Heart left ventricle (tissue), 16 donors: ENCODE measurements around the gene DYNC1LI1. TPM values are rescaled to one million over a fixed set of nuclear protein-coding genes. Genes with fewer than 3 reads are reported as not detected.
A peak's percentile ranks its signal among the peaks of the same experiment; 100 is the strongest.

Experiments
- ATAC-seq, 4 donors: fragments of 200-7000 bp; cut with Tn5 transposase; one replicate each; pipeline ENCODE4 v1.9.1; 2020 to 2022; ENCODE audit warnings: moderate library complexity in 4 of 4, mild to moderate bottlenecking in 3 of 4, moderate number of reproducible peaks in 1 of 4
- DNase-seq, 5 donors: peaks; one replicate each; pipeline ENCODE4 v3.0.0-alpha.2; 2020
- H3K27ac ChIP-seq, 12 donors: fragments of 200-600 bp; sonication (generic) in 4 of 12; one replicate each; pipeline versions ENCODE4 v1.5.0 to v1.8.0; 2016 to 2022; ENCODE audit warnings: mild to moderate bottlenecking in 2 of 12
- H3K27me3 ChIP-seq, 9 donors: fragments of 200-600 bp; sonication (generic) in 2 of 9; one replicate each; pipeline versions ENCODE4 v1.5.1 to v1.8.0; 2016 to 2022; ENCODE audit warnings: mild to moderate bottlenecking in 3 of 9
- H3K36me3 ChIP-seq, 9 donors: fragments of 200-600 bp; sonication (generic) in 2 of 9; one replicate each; pipeline versions ENCODE4 v1.5.0 to v1.8.0; 2018 to 2022; ENCODE audit warnings: mild to moderate bottlenecking in 2 of 9
- H3K4me1 ChIP-seq, 12 donors: fragments of 200-600 bp; sonication (generic) in 4 of 12; one replicate each; pipeline versions ENCODE4 v1.5.0 to v1.8.0; 2016 to 2022; ENCODE audit warnings: mild to moderate bottlenecking in 3 of 12
- H3K4me3 ChIP-seq, 12 donors: fragments of 200-600 bp; sonication (generic) in 4 of 12; one replicate each; pipeline versions ENCODE4 v1.5.0 to v1.8.0; 2017 to 2022; ENCODE audit warnings: mild to moderate bottlenecking in 9 of 12, moderate library complexity in 4 of 12
- H3K9me3 ChIP-seq, 12 donors: fragments of 200-600 bp; sonication (generic) in 4 of 12; one replicate each; pipeline versions ENCODE4 v1.5.0 to v1.8.0; 2016 to 2022; ENCODE audit warnings: mild to moderate bottlenecking in 1 of 12
- CTCF ChIP-seq, 12 donors: fragments of 200-600 bp; sonication (generic) in 4 of 12; IDR thresholded peaks; one replicate each; pipeline versions ENCODE4 v1.5.0 to v1.8.0; 2018 to 2022; ENCODE audit warnings: antibody characterized with exemption in 12 of 12, mild to moderate bottlenecking in 5 of 12
- POLR2A ChIP-seq, 2 donors: fragments of 450-650 bp; IDR thresholded peaks; one replicate each; pipeline ENCODE4 v1.6.1; 2017; ENCODE audit warnings: antibody characterized with exemption in 2 of 2, mild to moderate bottlenecking in 2 of 2, moderate library complexity in 2 of 2
- WGBS, 4 donors: extraction: QIAGEN DNeasy Blood & Tissue Kit in 2 of 4; methylation state at CpG; one replicate each; pipeline versions ENCODE4 v1.1.5 to v1.1.7; 2013 to 2018; 5-methylcytosine and 5-hydroxymethylcytosine counted together
- intact Hi-C, 10 donors: fragments of 100-400 bp; cut with DNase I; formaldehyde crosslinking; loops; one replicate each; pipeline versions ENCODE4 v1.11.1 to v1.14.2; 2022
- microRNA-seq, 4 donors: library from miRNA; unstranded; fragments of <30 nt; microRNA quantifications; one replicate each; pipeline versions ENCODE4 to v1.2.0, GENCODE V29; 2017 to 2020
- polyA plus RNA-seq, 2 donors: library from polyadenylated mRNA; stranded (reverse); fragments of 200-250 nt; gene quantifications; one replicate each; pipeline ENCODE4 v1.2.3, GENCODE V29; 2013
- total RNA-seq, 9 donors: library from RNA; depleted of rRNA in 2 of 9; stranded (reverse); fragments of >200 nt in 2 of 9; fragmentation: NEBNext Ultra II Directional in 3 of 9; extraction: Animal tissue kit (Norgen Biotek cat#: 25700) in 3 of 9; gene quantifications; one replicate each; pipeline versions ENCODE4 v1.1.0 to v1.2.4, GENCODE V29; 2016 to 2023
- donor health status: ischemic (EF 13 %, LVEDD 7.1; RV severe dilation, severe dysfunction).
- donor health status: healthy with polysubstance abuse.
- donor health status: DM: no; HTN: yes; CAD: no.
- donor health status: DM: no; HTN: no; CAD: no.
- donor health status: ischemic (EF 25% LVEDD 6.9; RV normal size, moderate dysfunction).
- donor health status: ischemic (EF 25% LVEDD 5.7; RV mildly dilated, moderate dysfunction).
- donor health status: healthy.
- donor health status: DM: yes; HTN: yes; CAD: no.
- donor health status: ischemic (EF 35%, LVEDD 5.7; RV mildly dilated, moderate dysfunction).
- donor health status: nonischemic (EF 11% LVEDD 7.7; RV severe dilation, severe dysfunction).
- donor health status: DM: yes; HTN: yes; CAD: no.
- donor health status: PGD.
- donor health status: ischemic (EF 29% LVEDD 5.4; RV normal size, mild dysfunction).
- donor health status: nonischemic (EF 23%, LVEDD 6.1; RV moderate dilation, normal function).

The DYNC1LI1 gene
- total and polyA plus RNA-seq, 11 donors = 28.8 to 65.0 (median 55.9) TPM

- ATAC-seq = no peak
- Histone ChIP-seq H3K36me3 (peaks cover 0 to 84% (median 47%) of the 10 kb centered on the region in 9 donors), H3K4me1 (peaks cover 0 to 25% (median 6%) of the 10 kb centered on the region in 12 donors), H3K27ac (peak overlapping the region in 1 of 12 donors; percentile 87), H3K9me3 (no peaks in the 10 kb centered on the region), H3K4me3 (no peak overlapping the region), H3K27me3 (no peaks in the 10 kb centered on the region)
- TF ChIP-seq POLR2A (IDR thresholded peaks at IDR 0.05) = no peak
- no peak for TF ChIP-seq CTCF (IDR thresholded peaks at IDR 0.05)
- intact Hi-C loops = no loop called here
- DNase-seq = no peak
- 59 to 64% (median 61%) methylated on average over 1 of the region's 1 CpG for WGBS, 4 donors
Observed at GRCh38 chr3:32483772-32484171, 86.9 kb downstream of the DYNC1LI1 start.

- intact Hi-C loops = no loop called here
- no peak for ATAC-seq
- TF ChIP-seq CTCF (IDR thresholded peaks at IDR 0.05) (no peak), POLR2A (IDR thresholded peaks at IDR 0.05) (no peak)
- no peak for DNase-seq
- Histone ChIP-seq H3K36me3 (peaks cover 0 to 85% (median 46%) of the 10 kb centered on the region in 9 donors), H3K9me3 (no peaks in the 10 kb centered on the region), H3K27ac (no peak overlapping the region), H3K4me3 (no peak overlapping the region), H3K27me3 (no peaks in the 10 kb centered on the region), H3K4me1 (peaks cover 0 to 21% (median 0%) of the 10 kb centered on the region in 12 donors)
- 68 to 93% (median 82%) methylated on average over 1 of the region's 1 CpG for WGBS, 4 donors
Observed at GRCh38 chr3:32482693-32483092, 88.0 kb downstream of the DYNC1LI1 start.

GRCh38 chr3:32481791-32482631 is 88.6 kb downstream of the DYNC1LI1 start:
- WGBS, 4 donors = 91 to 96% (median 94%) methylated on average over 3 of the region's 3 CpGs
- Histone ChIP-seq H3K27ac (no peak overlapping the region), H3K4me1 (peaks cover 0 to 21% (median 0%) of the 10 kb centered on the region in 12 donors), H3K4me3 (no peak overlapping the region), H3K36me3 (peaks cover 0 to 78% (median 39%) of the 10 kb centered on the region in 9 donors), H3K9me3 (no peaks in the 10 kb centered on the region), H3K27me3 (no peaks in the 10 kb centered on the region)
- ATAC-seq (no peak), DNase-seq (no peak)
- TF ChIP-seq CTCF (IDR thresholded peaks at IDR 0.05) = no peak
- no peak for TF ChIP-seq POLR2A (IDR thresholded peaks at IDR 0.05)
- intact Hi-C loops = no loop called here

- no peak for TF ChIP-seq CTCF (IDR thresholded peaks at IDR 0.05)
- no peak for TF ChIP-seq POLR2A (IDR thresholded peaks at IDR 0.05)
- no peak overlapping the region for H3K4me3 ChIP-seq
- H3K27me3 ChIP-seq = no peaks in the 10 kb centered on the region
- ATAC-seq = no peak
- H3K27ac ChIP-seq = no peak overlapping the region
- DNase-seq = no peak
- no peaks in the 10 kb centered on the region for H3K9me3 ChIP-seq
- intact Hi-C loops = no loop called here
- 89 to 94% (median 92%) methylated on average over 1 of the region's 1 CpG for WGBS, 4 donors
- H3K4me1 ChIP-seq = peaks cover 0 to 21% (median 0%) of the 10 kb centered on the region in 12 donors
- H3K36me3 ChIP-seq = peaks cover 0 to 64% (median 26%) of the 10 kb centered on the region in 9 donors
Observed at GRCh38 chr3:32480604-32481003, 90.1 kb downstream of the DYNC1LI1 start.

Small RNA genes within 50 kb of the gene (microRNA-seq; reads per million reads assigned to microRNA genes)
- gene MIR548AY = 0 to 0.62 (median 0.06) reads per million in 4 donors

Other genes with a start within 250 kb of the DYNC1LI1 start
- gene CMTM7, start 179.0 kb downstream of the DYNC1LI1 start, total RNA-seq = 10 to 100 TPM in 1 of 9 donors, 1 to 10 TPM in 8; 2.3 to 16.8 (median 3.6) TPM
- gene CMTM7, start 179.0 kb downstream of the DYNC1LI1 start, polyA plus RNA-seq = 1 to 10 TPM; 2.7 to 3.8 TPM
- gene CMTM6, start 68.0 kb downstream of the DYNC1LI1 start, total RNA-seq = 10 to 100 TPM in 7 of 9 donors, 1 to 10 TPM in 2; 8.9 to 34.8 (median 12.5) TPM
- 10 to 100 TPM in 1 of 2 donors, 1 to 10 TPM in 1; 5.2 to 11.6 TPM for gene CMTM6, start 68.0 kb downstream of the DYNC1LI1 start, polyA plus RNA-seq
- gene CNOT10, start 114.3 kb upstream of the DYNC1LI1 start, total RNA-seq = 10 to 100 TPM; 10.5 to 23.3 (median 16.1) TPM
- 10 to 100 TPM in 1 of 2 donors, 1 to 10 TPM in 1; 6.3 to 15.9 TPM for gene CNOT10, start 114.3 kb upstream of the DYNC1LI1 start, polyA plus RNA-seq
- gene TRIM71, start 247.1 kb upstream of the DYNC1LI1 start, total RNA-seq = under 1 TPM in 2 of 9 donors, not detected in 7; 0.05 TPM
- gene TRIM71, start 247.1 kb upstream of the DYNC1LI1 start, polyA plus RNA-seq = not detected